ENCODE results near the gene SULT4A1.

DNA sequence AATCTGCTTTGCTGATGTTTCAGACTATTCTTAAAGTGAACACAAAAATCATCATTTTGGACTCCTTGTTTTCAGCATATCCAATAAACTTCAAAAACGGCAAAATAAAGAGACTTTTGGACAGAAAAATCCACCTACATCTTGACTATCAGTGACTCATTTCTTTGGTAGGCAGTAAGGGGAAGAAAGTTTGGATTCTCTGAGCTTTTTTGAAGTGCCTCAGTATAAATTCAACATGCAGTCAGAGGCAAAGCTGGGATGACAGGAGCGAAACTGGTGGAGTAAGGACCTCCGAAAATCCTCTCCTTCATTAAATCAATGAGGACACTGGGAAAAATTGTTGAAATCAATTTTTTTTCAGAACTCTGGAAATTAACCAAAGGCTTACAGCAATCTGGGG is 79.9 kb downstream of the SULT4A1 start:
- TF ChIP-seq POLR2A (IDR thresholded peaks at IDR 0.05; ENCODE audit: low read length): no peak
- TF ChIP-seq GATA1 (IDR thresholded peaks at IDR 0.05; ENCODE audit: low read depth, low read length): no peak

All from erythroblast (primary cell).